Measurements from ENCODE around the gene PDXK. TPM values are rescaled to one million over a fixed set of nuclear protein-coding genes. Genes with fewer than 3 reads are reported as not detected.

Gene PDXK
- total RNA-seq, 1 donor: 69.4 TPM

- no peak for TF ChIP-seq CTCF (IDR thresholded peaks at IDR 0.05; ENCODE audit: insufficient read depth, low read length)
Measured at GRCh38 chr21:43806017-43806710, 87.2 kb downstream of the PDXK start.

DNA sequence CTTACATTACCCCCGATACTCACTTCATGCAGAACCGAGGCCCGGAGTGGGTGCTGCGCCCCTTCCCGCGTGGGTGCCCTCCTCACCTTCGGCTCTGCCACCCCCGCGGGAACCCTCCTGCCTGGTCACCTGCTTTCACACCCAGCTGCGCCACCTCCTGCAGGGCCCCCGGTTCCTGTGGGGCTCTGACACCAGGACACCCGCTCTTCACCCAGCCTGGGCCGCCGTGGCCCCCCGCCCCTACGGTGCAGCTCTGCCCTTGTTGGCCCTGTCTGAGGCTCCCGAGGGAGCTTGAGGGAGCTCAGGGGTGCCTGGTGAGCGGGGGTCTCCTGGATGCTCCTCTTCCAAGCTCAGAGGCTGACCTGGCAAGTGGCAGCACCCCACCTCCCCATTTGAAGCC is 89.4 kb downstream of the PDXK start:
- H3K4me3 ChIP-seq (ENCODE audit: low read depth, low read length): no peak overlapping the region
- TF ChIP-seq CTCF (IDR thresholded peaks at IDR 0.05; ENCODE audit: insufficient read depth, low read length): no peak
- no peak for DNase-seq (ENCODE audit: low read depth)

More at GRCh38 chr21:43806017-43806710, 87.2 kb downstream of the PDXK start:
- H3K4me3 ChIP-seq (ENCODE audit: low read depth, low read length): no peak overlapping the region
- no peak for DNase-seq (ENCODE audit: low read depth)

- TF ChIP-seq CTCF (IDR thresholded peaks at IDR 0.05; ENCODE audit: insufficient read depth, low read length): no peak
- H3K4me3 ChIP-seq (ENCODE audit: low read depth, low read length): no peak overlapping the region
- DNase-seq (ENCODE audit: low read depth): no peak
Measured at GRCh38 chr21:43808832-43809251, 89.9 kb downstream of the PDXK start.

DNA sequence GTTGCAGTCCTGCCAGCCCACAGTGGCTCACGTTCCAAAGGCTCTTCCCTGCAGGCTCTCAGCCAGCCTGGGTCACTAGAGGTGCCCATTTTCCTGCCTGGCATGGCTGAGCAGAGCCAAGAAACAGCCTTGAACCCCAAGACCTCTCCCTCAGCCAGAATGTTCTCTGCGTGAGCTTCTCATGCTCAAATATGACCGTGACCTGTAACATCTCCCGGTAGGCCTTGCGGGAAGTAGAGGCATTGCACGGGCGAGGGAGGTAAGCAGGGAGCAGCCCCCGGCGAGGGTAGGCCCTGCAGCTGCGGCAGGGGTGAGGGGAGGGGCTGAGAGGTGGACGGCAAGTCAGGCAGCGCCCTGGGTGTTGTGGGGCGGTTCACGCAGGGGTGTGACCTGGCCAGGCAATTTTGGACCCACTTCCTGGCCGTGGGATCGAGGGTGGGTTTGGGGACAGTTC is 90.4 kb downstream of the PDXK start:
- no peak for DNase-seq (ENCODE audit: low read depth)
- TF ChIP-seq CTCF (IDR thresholded peaks at IDR 0.05; ENCODE audit: insufficient read depth, low read length): no peak
- H3K4me3 ChIP-seq (ENCODE audit: low read depth, low read length): no peak overlapping the region

DNA sequence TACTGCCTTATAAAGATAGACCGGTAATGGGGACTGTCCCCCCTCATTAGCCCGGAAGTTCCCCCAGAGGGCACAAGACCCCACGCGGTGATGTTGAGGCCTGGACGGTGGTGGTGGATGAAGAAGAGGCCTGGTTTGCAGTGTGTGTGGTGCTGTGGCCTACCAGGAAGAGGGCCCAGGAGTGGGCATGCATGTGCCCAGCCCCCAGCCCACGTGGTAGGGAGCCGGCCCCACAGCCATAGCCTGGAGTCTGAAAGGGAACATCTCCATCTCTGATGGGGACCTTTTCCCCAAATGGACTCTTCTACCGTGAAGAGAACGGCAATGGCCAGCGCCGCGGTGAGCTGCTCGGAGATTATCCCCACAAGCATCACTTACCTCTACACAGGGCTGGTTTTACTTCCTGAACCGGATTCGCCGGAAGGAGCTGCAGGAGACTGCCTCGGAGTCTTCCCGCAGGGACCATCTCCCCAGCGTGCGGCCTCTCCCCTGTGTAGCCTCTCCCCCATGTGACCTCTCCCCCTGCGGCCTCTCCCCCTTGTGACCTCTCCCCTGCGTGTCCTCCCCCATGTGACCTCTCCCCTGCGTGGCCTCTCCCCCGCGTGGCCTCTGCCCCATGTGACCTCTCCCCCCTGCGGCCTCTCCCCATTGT is 91.0 kb downstream of the PDXK start:
- DNase-seq (ENCODE audit: low read depth): no peak
- H3K4me3 ChIP-seq (ENCODE audit: low read depth, low read length): no peak overlapping the region
- no peak for TF ChIP-seq CTCF (IDR thresholded peaks at IDR 0.05; ENCODE audit: insufficient read depth, low read length)

DNA sequence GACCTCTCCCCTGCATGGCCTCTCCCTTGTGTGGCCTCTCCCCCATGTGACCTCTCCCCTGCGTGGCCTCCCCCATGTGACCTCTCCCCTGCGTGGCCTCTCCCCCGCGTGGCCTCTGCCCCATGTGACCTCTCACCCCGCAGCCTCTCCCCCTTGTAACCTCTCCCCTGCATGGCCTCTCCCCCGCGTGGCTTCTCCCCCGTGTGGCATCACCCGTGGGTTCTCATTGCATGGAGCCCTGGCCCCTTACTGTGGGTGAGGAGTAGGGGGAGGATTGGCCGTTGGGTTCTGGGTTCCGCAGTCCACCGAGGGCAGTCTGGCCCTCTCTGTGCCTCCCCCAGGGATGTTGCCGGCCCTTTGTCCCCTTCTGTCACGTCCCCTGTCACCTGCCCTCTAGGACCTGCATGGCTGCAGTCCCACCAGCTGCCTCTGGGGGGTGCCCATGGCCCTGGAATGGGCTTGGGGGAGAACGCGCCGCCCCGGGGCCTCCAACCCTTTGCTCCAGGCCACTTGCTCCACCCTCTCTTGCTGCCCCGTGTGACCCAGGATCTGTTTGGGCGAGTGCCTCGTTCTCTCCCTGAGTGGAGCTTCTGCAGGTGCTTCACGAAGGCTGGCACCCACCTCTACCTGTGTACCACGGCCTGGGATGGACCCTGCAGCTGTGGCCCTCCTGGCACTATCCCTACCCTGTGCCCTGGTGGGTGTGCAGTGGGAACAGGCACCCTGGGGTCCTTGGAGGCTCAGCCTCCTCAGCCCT is 91.8 kb downstream of the PDXK start:
- peak; percentile 95 for TF ChIP-seq CTCF (IDR thresholded peaks at IDR 0.05; ENCODE audit: insufficient read depth, low read length)
- peak; percentile 62 for DNase-seq (ENCODE audit: low read depth)
- no peak overlapping the region for H3K4me3 ChIP-seq (ENCODE audit: low read depth, low read length)
